HepG2 (cell line): ENCODE measurements around the gene DGAT2. TPM values are rescaled to one million over a fixed set of nuclear protein-coding genes. Genes with fewer than 3 reads are reported as not detected.

Experiments
- FOXA1 ChIP-seq, 2 experiments: fragments of 450-650 bp in 1 of 2; sonication (generic) in 1 of 2; formaldehyde crosslinking in 1 of 2; IDR thresholded peaks; 2 replicates each; pipeline versions ENCODE4 v1.4.0 to v1.6.1; 2016 to 2020; ENCODE audit warnings: missing genetic modification reagents in 1 of 2
- HDAC6 ChIP-seq: fragments of 200-600 bp; sonication (generic); IDR thresholded peaks from 2 replicates; pipeline ENCODE4 v1.7.0; 2017; ENCODE audit warnings: mild to moderate bottlenecking, antibody characterized with exemption, low read length, low read depth
- HOXA3 ChIP-seq: sonication (generic); formaldehyde crosslinking; IDR thresholded peaks from 2 replicates; pipeline ENCODE4 v1.5.0; 2020; ENCODE audit warnings: missing genetic modification reagents
- MZF1 ChIP-seq: sonication (generic); formaldehyde crosslinking; IDR thresholded peaks from 2 replicates; pipeline ENCODE4 v1.8.1; 2023; ENCODE audit warnings: mild to moderate bottlenecking, missing genetic modification reagents, borderline replicate concordance
- RCOR2 ChIP-seq: IDR thresholded peaks from 2 replicates; pipeline ENCODE4 v1.6.1; 2016; ENCODE audit warnings: missing biosample characterization, missing genetic modification reagents
- SAP130 ChIP-seq: IDR thresholded peaks from 2 replicates; pipeline ENCODE4 v1.6.1; 2016; ENCODE audit warnings: low read depth
- SNAPC4 ChIP-seq: sonication (generic); formaldehyde crosslinking; IDR thresholded peaks from 2 replicates; pipeline ENCODE4 v1.4.0; 2020; ENCODE audit warnings: mild to moderate bottlenecking, missing genetic modification reagents
- ZFP90 ChIP-seq: sonication (generic); formaldehyde crosslinking; IDR thresholded peaks from 2 replicates; pipeline ENCODE4 v1.8.0; 2022; ENCODE audit warnings: missing genetic modification reagents, mild to moderate bottlenecking, inconsistent platforms, borderline replicate concordance
- ZNF101 ChIP-seq: sonication (generic); formaldehyde crosslinking; IDR thresholded peaks from 2 replicates; pipeline ENCODE4 v1.4.0; 2020; ENCODE audit warnings: mild to moderate bottlenecking, low read depth, missing genetic modification reagents, borderline replicate concordance
- polyA plus RNA-seq, 8 experiments: library from polyadenylated mRNA; depleted of rRNA in 3 of 8; stranded (reverse) in 7 of 8; unstranded in 1 of 8; fragments of >200 nt; fragmentation: Illumina TruSeq in 4 of 8; extraction: Trizol in 4 of 8; gene quantifications; 2 replicates each; pipeline versions ENCODE4 v1.2.1 to v1.2.3, GENCODE V29; 2011 to 2016; ENCODE audit warnings: low read depth in 4 of 8, missing spikeins in 1 of 8, mixed read lengths in 1 of 8; ENCODE audit not compliant: insufficient read depth in 1 of 8
- total RNA-seq, 5 experiments: library from RNA; depleted of rRNA; stranded (reverse); fragments of >200 nt; fragmentation: Illumina TruSeq; extraction: Trizol; gene quantifications; 2 replicates each; pipeline ENCODE4 v1.2.3, GENCODE V29; 2016; ENCODE audit warnings: low read depth in 1 of 5
- TF ChIP-seq, protein P1 (sequence below), 2 experiments: sonication (generic) in 1 of 2; formaldehyde crosslinking in 1 of 2; IDR thresholded peaks; 2 replicates each; pipeline versions ENCODE4 v1.6.1 to v1.9.0; 2014 to 2022; ENCODE audit warnings: antibody characterized with exemption in 1 of 2, borderline replicate concordance in 1 of 2, inconsistent platforms in 1 of 2, low read depth in 1 of 2, missing genetic modification reagents in 1 of 2
- TF ChIP-seq, protein P2 (sequence below): sonication (generic); formaldehyde crosslinking; IDR thresholded peaks from 2 replicates; pipeline ENCODE4 v1.4.0; 2020; ENCODE audit warnings: mild to moderate bottlenecking, low read depth, missing genetic modification reagents
- TF ChIP-seq, protein P3 (sequence below): sonication (generic); formaldehyde crosslinking; IDR thresholded peaks from 2 replicates; pipeline ENCODE4 v1.4.0; 2020; ENCODE audit warnings: missing genetic modification reagents

The DGAT2 gene
- total and polyA plus RNA-seq, 2 of the 13 experiments (the other 11 are each of a cell fraction or from before 2014, with no cell fraction given): 39.0 to 65.6 TPM

- TF ChIP-seq, protein P1, sequence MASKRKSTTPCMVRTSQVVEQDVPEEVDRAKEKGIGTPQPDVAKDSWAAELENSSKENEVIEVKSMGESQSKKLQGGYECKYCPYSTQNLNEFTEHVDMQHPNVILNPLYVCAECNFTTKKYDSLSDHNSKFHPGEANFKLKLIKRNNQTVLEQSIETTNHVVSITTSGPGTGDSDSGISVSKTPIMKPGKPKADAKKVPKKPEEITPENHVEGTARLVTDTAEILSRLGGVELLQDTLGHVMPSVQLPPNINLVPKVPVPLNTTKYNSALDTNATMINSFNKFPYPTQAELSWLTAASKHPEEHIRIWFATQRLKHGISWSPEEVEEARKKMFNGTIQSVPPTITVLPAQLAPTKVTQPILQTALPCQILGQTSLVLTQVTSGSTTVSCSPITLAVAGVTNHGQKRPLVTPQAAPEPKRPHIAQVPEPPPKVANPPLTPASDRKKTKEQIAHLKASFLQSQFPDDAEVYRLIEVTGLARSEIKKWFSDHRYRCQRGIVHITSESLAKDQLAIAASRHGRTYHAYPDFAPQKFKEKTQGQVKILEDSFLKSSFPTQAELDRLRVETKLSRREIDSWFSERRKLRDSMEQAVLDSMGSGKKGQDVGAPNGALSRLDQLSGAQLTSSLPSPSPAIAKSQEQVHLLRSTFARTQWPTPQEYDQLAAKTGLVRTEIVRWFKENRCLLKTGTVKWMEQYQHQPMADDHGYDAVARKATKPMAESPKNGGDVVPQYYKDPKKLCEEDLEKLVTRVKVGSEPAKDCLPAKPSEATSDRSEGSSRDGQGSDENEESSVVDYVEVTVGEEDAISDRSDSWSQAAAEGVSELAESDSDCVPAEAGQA (IDR thresholded peaks at IDR 0.05; ENCODE audit: low read depth): no peak
- TF ChIP-seq, protein P1 (CRISPR knock-in tag; IDR thresholded peaks at IDR 0.05; ENCODE audit: borderline replicate concordance): no peak
- TF ChIP-seq, protein P2, sequence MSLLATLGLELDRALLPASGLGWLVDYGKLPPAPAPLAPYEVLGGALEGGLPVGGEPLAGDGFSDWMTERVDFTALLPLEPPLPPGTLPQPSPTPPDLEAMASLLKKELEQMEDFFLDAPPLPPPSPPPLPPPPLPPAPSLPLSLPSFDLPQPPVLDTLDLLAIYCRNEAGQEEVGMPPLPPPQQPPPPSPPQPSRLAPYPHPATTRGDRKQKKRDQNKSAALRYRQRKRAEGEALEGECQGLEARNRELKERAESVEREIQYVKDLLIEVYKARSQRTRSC (CRISPR knock-in tag): no peak
- no peak for TF ChIP-seq MZF1 (CRISPR knock-in tag)
- TF ChIP-seq, protein P3, sequence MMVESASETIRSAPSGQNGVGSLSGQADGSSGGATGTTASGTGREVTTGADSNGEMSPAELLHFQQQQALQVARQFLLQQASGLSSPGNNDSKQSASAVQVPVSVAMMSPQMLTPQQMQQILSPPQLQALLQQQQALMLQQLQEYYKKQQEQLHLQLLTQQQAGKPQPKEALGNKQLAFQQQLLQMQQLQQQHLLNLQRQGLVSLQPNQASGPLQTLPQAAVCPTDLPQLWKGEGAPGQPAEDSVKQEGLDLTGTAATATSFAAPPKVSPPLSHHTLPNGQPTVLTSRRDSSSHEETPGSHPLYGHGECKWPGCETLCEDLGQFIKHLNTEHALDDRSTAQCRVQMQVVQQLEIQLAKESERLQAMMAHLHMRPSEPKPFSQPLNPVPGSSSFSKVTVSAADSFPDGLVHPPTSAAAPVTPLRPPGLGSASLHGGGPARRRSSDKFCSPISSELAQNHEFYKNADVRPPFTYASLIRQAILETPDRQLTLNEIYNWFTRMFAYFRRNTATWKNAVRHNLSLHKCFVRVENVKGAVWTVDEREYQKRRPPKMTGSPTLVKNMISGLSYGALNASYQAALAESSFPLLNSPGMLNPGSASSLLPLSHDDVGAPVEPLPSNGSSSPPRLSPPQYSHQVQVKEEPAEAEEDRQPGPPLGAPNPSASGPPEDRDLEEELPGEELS (CRISPR knock-in tag): no peak
- TF ChIP-seq ZFP90 (CRISPR knock-in tag): no peak
- TF ChIP-seq ZNF101 (CRISPR knock-in tag): no peak
- no peak for TF ChIP-seq RCOR2 (CRISPR knock-in tag)
- TF ChIP-seq HDAC6: no peak
- peak; percentile 70 for TF ChIP-seq SAP130
- no peak; the same call in 1 of the 2 replicates for TF ChIP-seq HOXA3 (CRISPR knock-in tag)
- no peak for TF ChIP-seq SNAPC4
- TF ChIP-seq FOXA1 (IDR thresholded peaks at IDR 0.05): no peak
- TF ChIP-seq FOXA1 (CRISPR knock-in tag; IDR thresholded peaks at IDR 0.05): no peak
Observed at GRCh38 chr11:75734491-75735180, 33.9 kb upstream of the DGAT2 start (continued).
